H1 (cell line): Measurements from ENCODE around the gene ALDH1A2. TPM values are rescaled to one million over a fixed set of nuclear protein-coding genes. Genes with fewer than 3 reads are reported as not detected.

ENCODE experiments used
- CTCF ChIA-PET: fragments of 300-600 bp; sonication (Branson Sonifier 250); formaldehyde crosslinking; loops from one replicate; lab custom pipeline; 2021; ENCODE audit not compliant: partially characterized antibody; lab: Charles Lee
- POLR2A ChIA-PET: fragments of 300-600 bp; sonication (Branson Sonifier 250); formaldehyde crosslinking; loops from one replicate; lab custom pipeline; 2021; ENCODE audit warnings: inconsistent platforms; ENCODE audit not compliant: partially characterized antibody; lab: Charles Lee
- DNase-seq, 2 experiments: peaks; one replicate each; pipeline versions ENCODE4 v3.0.0 to v3.0.0-alpha.2; 2010 to 2022; ENCODE audit warnings: low spot score in 2 of 2, low read depth in 1 of 2, mixed read lengths in 1 of 2
- FAIRE-seq: peaks from 2 replicates; lab custom pipeline; 2011; peaks lifted over from hg19 to GRCh38; lab: Jason Lieb, UNC
- H2AFZ ChIP-seq: 2 replicates; pipeline ENCODE4 v1.8.1; 2012; ENCODE audit warnings: low read length, inconsistent platforms
- H2AK5ac ChIP-seq: 2 replicates; pipeline ENCODE4 v1.6.1; 2013; ENCODE audit warnings: low read depth, low read length
- H2BK120ac ChIP-seq: replicated peaks from 2 replicates; pipeline ENCODE3; 2013; ENCODE audit warnings: low read depth, low read length, inconsistent platforms
- H2BK12ac ChIP-seq: 2 replicates; pipeline ENCODE4 v1.6.1; 2013; ENCODE audit warnings: low read depth, low read length
- H2BK15ac ChIP-seq: 2 replicates; pipeline ENCODE4 v1.6.1; 2013; ENCODE audit warnings: low read length
- H2BK20ac ChIP-seq: 2 replicates; pipeline ENCODE4 v1.6.1; 2013; ENCODE audit warnings: low read length
- H2BK5ac ChIP-seq: 2 replicates; pipeline ENCODE4 v1.6.1; 2013; ENCODE audit warnings: low read depth, low read length
- H3K14ac ChIP-seq: 2 replicates; pipeline ENCODE4 v1.6.1; 2013; ENCODE audit warnings: inconsistent platforms; ENCODE audit not compliant: insufficient read length
- H3K18ac ChIP-seq: 2 replicates; pipeline ENCODE4 v1.6.1; 2013; ENCODE audit warnings: low read length; ENCODE audit errors: extremely low read depth
- H3K23ac ChIP-seq: 2 replicates; pipeline ENCODE4 v1.6.1; 2013; ENCODE audit warnings: inconsistent platforms; ENCODE audit not compliant: insufficient read length
- H3K23me2 ChIP-seq: 2 replicates; pipeline ENCODE4 v1.6.1; 2013; ENCODE audit warnings: low read depth, low read length
- H3K27ac ChIP-seq: 2 replicates; pipeline ENCODE4 v1.6.1; 2011; ENCODE audit warnings: low read depth, low read length, inconsistent platforms
- H3K27me3 ChIP-seq, 4 experiments: replicated peaks in 1 of 4; 1 replicate in 1 of 4; 2 replicates in 3 of 4; pipeline versions ENCODE4 v1.6.1 to v1.8.1; 2011 to 2013; ENCODE audit warnings: low read length in 3 of 4, mild to moderate bottlenecking in 3 of 4, inconsistent platforms in 2 of 4, mixed read lengths in 2 of 4, moderate library complexity in 1 of 4; ENCODE audit not compliant: control insufficient read depth in 3 of 4, insufficient read depth in 3 of 4; ENCODE audit errors: extremely low read depth in 1 of 4
- H3K36me3 ChIP-seq, 4 experiments: 2 replicates each; pipeline versions ENCODE4 v1.6.1 to v1.8.1; 2011 to 2013; ENCODE audit warnings: mild to moderate bottlenecking in 4 of 4, low read length in 3 of 4, moderate library complexity in 2 of 4, control low read depth in 1 of 4, inconsistent platforms in 1 of 4; ENCODE audit not compliant: insufficient read depth in 4 of 4, control insufficient read depth in 2 of 4
- H3K4ac ChIP-seq: replicated peaks from 2 replicates; pipeline ENCODE3; 2013; ENCODE audit warnings: low read length, low read depth, mixed read lengths, inconsistent platforms; ENCODE audit not compliant: insufficient read length
- H3K4me1 ChIP-seq, 4 experiments: replicated peaks in 1 of 4; 1 replicate in 1 of 4; 2 replicates in 3 of 4; pipeline versions ENCODE4 v1.6.1 to v1.8.1; 2011 to 2013; ENCODE audit warnings: low read length in 3 of 4, inconsistent platforms in 2 of 4, mixed read lengths in 1 of 4; ENCODE audit not compliant: insufficient read depth in 4 of 4, control insufficient read depth in 3 of 4
- H3K4me2 ChIP-seq, 2 experiments: 2 replicates each; pipeline versions ENCODE4 v1.6.1 to v1.8.1; 2011 to 2013; ENCODE audit warnings: low read depth in 2 of 2, low read length in 2 of 2, control low read depth in 1 of 2, inconsistent platforms in 1 of 2, mild to moderate bottlenecking in 1 of 2; ENCODE audit not compliant: insufficient read depth in 1 of 2
- H3K4me3 ChIP-seq, 4 experiments: fragments of 200-600, 300-600 bp in 1 of 4; sonication (generic), shearing (Covaris generic), sonication (Bioruptor Twin) in 1 of 4; 2 replicates each; pipeline versions ENCODE4 v1.5.1 to v1.8.1; 2011 to 2016; ENCODE audit warnings: low read length in 4 of 4, low read depth in 3 of 4, control low read depth in 2 of 4, inconsistent platforms in 2 of 4, mild to moderate bottlenecking in 2 of 4, mixed read lengths in 1 of 4, moderate library complexity in 1 of 4; ENCODE audit not compliant: insufficient read depth in 2 of 4; ENCODE audit errors: extremely low read depth in 1 of 4
- H3K56ac ChIP-seq: replicated peaks from 2 replicates; pipeline ENCODE3; 2013; ENCODE audit warnings: low read depth, mild to moderate bottlenecking, mixed read lengths, low read length, inconsistent platforms; ENCODE audit not compliant: insufficient read length
- H3K79me1 ChIP-seq: 2 replicates; pipeline ENCODE4 v1.6.1; 2013; ENCODE audit warnings: low read depth, low read length, control low read depth
- H3K79me2 ChIP-seq, 2 experiments: 2 replicates each; pipeline versions ENCODE4 v1.6.1 to v1.8.1; 2012 to 2013; ENCODE audit warnings: low read length in 2 of 2, mild to moderate bottlenecking in 2 of 2, inconsistent platforms in 1 of 2; ENCODE audit not compliant: insufficient read depth in 2 of 2, control insufficient read depth in 1 of 2
- H3K9ac ChIP-seq, 4 experiments: replicated peaks in 1 of 4; 1 replicate in 1 of 4; 2 replicates in 3 of 4; pipeline versions ENCODE4 v1.6.1 to v1.8.1; 2011 to 2013; ENCODE audit warnings: low read depth in 3 of 4, low read length in 3 of 4, control low read depth in 2 of 4, mild to moderate bottlenecking in 2 of 4, moderate library complexity in 2 of 4, inconsistent platforms in 1 of 4; ENCODE audit errors: extremely low read depth in 1 of 4
- H3K9me3 ChIP-seq, 2 experiments: 2 replicates each; pipeline versions ENCODE4 v1.6.1 to v1.8.1; 2012 to 2013; ENCODE audit warnings: mild to moderate bottlenecking in 2 of 2, moderate library complexity in 2 of 2, control low read depth in 1 of 2, inconsistent platforms in 1 of 2, low read depth in 1 of 2, low read length in 1 of 2, mixed read lengths in 1 of 2; ENCODE audit not compliant: insufficient read depth in 2 of 2
- H4K20me1 ChIP-seq, 2 experiments: replicated peaks in 1 of 2; 2 replicates each; pipeline versions ENCODE3 to v1.8.1; 2011 to 2013; ENCODE audit warnings: inconsistent platforms in 2 of 2, low read length in 2 of 2, mild to moderate bottlenecking in 1 of 2; ENCODE audit not compliant: insufficient read depth in 2 of 2, control insufficient read depth in 1 of 2
- H4K5ac ChIP-seq: 2 replicates; pipeline ENCODE4 v1.6.1; 2013; ENCODE audit warnings: low read length, low read depth, mixed read lengths, inconsistent platforms; ENCODE audit not compliant: insufficient read length
- H4K8ac ChIP-seq: 2 replicates; pipeline ENCODE4 v1.8.0; 2013; ENCODE audit warnings: mild to moderate bottlenecking, moderate library complexity, low read length, inconsistent platforms; ENCODE audit not compliant: insufficient read depth; ENCODE audit errors: extremely low read depth
- H4K91ac ChIP-seq: replicated peaks from 2 replicates; pipeline ENCODE3; 2013; ENCODE audit warnings: low read length, mixed read lengths, inconsistent platforms; ENCODE audit not compliant: insufficient read length
- ASH2L ChIP-seq: fragments of 200-600, 300-600 bp; sonication (generic); IDR thresholded peaks from one replicate; pipeline ENCODE4 v1.7.1; 2017; ENCODE audit warnings: low read length
- BACH1 ChIP-seq: IDR thresholded peaks from 2 replicates; pipeline ENCODE4 v1.6.1; 2012; ENCODE audit warnings: low read length, improper control_type of control experiment
- HDAC2 ChIP-seq, 2 experiments: fragments of 300-600 bp in 1 of 2; sonication (generic) in 1 of 2; IDR thresholded peaks; 2 replicates each; pipeline ENCODE4 v1.6.1; 2011 to 2012; ENCODE audit warnings: low read depth in 2 of 2, low read length in 2 of 2, mild to moderate bottlenecking in 2 of 2, moderate library complexity in 2 of 2, borderline replicate concordance in 1 of 2, inconsistent platforms in 1 of 2
- JUN ChIP-seq: IDR thresholded peaks from 2 replicates; pipeline ENCODE4 v1.6.1; 2011; ENCODE audit warnings: low read depth, mild to moderate bottlenecking, improper control_type of control experiment, low read length
- JUND ChIP-seq: IDR thresholded peaks from 2 replicates; pipeline ENCODE4 v1.6.1; 2011; ENCODE audit warnings: mild to moderate bottlenecking, improper control_type of control experiment, low read length
- KDM1A ChIP-seq: fragments of 200-600, 300-600 bp; sonication (generic); IDR thresholded peaks from 2 replicates; pipeline ENCODE4 v1.7.1; 2016; ENCODE audit warnings: mild to moderate bottlenecking, low read length, borderline replicate concordance
- POLR2A ChIP-seq, 2 experiments: IDR thresholded peaks; 1 replicate in 1 of 2; 2 replicates in 1 of 2; pipeline ENCODE4 v1.6.1; 2011; ENCODE audit warnings: low read depth in 2 of 2, low read length in 2 of 2, mild to moderate bottlenecking in 2 of 2; ENCODE audit errors: control extremely low read depth in 1 of 2
- SIX5 ChIP-seq: IDR thresholded peaks from 2 replicates; pipeline ENCODE4 v1.6.1; 2011; ENCODE audit warnings: mild to moderate bottlenecking, low read depth, low read length
- TCF12 ChIP-seq: IDR thresholded peaks from 2 replicates; pipeline ENCODE4 v1.6.1; 2011; ENCODE audit warnings: low read depth, mild to moderate bottlenecking, low read length
- WGBS, 2 experiments: shearing (Covaris generic) in 1 of 2; methylation state at CpG; one replicate each; pipeline versions ENCODE4 v1.1.6 to v1.1.7; 2013 to 2015; ENCODE audit warnings: low lambda C conversion rate in 2 of 2, mixed read lengths in 2 of 2, inconsistent platforms in 1 of 2, low coverage in 1 of 2, missing lambda C conversion rate in 1 of 2; ENCODE audit not compliant: insufficient replicate concordance in 2 of 2, insufficient coverage in 1 of 2, insufficient read length in 1 of 2; ENCODE audit errors: extremely low coverage in 1 of 2, missing lambda C conversion rate in 1 of 2; 5-methylcytosine and 5-hydroxymethylcytosine counted together
- polyA plus RNA-seq, 7 experiments: library from polyadenylated mRNA; depleted of rRNA in 3 of 7; stranded (reverse) in 5 of 7; unstranded in 2 of 7; fragments of >200 nt in 5 of 7; fragments of 200-250 nt in 2 of 7; gene quantifications; 1 replicate in 5 of 7; 2 replicates in 1 of 7; 4 replicates in 1 of 7; pipeline versions ENCODE4 v1.2.1 to v1.2.3, GENCODE V29; 2011 to 2013; ENCODE audit warnings: missing spikeins in 2 of 7, mixed read lengths in 2 of 7
- total RNA-seq: library from RNA; stranded (reverse); fragmentation: NEBNext Ultra II Directional; extraction: Animal tissue kit (Norgen Biotek cat#: 25700); gene quantifications from 2 replicates; pipeline ENCODE4 v1.2.1, GENCODE V29; 2021
- TF ChIP-seq, protein P1 (sequence below), 3 experiments: IDR thresholded peaks; 1 replicate in 2 of 3; 2 replicates in 1 of 3; pipeline versions ENCODE4 v1.5.1 to v1.6.1; 2011; ENCODE audit warnings: low read length in 3 of 3, mild to moderate bottlenecking in 3 of 3, inconsistent platforms in 2 of 3, low read depth in 1 of 3, moderate library complexity in 1 of 3; ENCODE audit not compliant: insufficient read depth in 1 of 3; ENCODE audit errors: control extremely low read depth in 1 of 3

ALDH1A2 gene
- total and polyA plus RNA-seq, 2 of the 8 experiments (the other 6 are each of a cell fraction or from before 2014, with no cell fraction given) = 0.06 to 0.24 TPM

- no peak overlapping the region for H4K5ac ChIP-seq
- H3K79me1 ChIP-seq = no peaks in the 10 kb centered on the region
- peak overlapping the region; percentile 31; the same call in 1 of the 2 replicates for H4K8ac ChIP-seq
- H3K4me1 ChIP-seq = no peaks in the 10 kb centered on the region
- no peak overlapping the region for H3K4me2 ChIP-seq
- H3K9me3 ChIP-seq = no peaks in the 10 kb centered on the region
- no peaks in the 10 kb centered on the region for H3K27me3 ChIP-seq
- H3K23ac ChIP-seq = no peak overlapping the region
- H4K20me1 ChIP-seq = peaks cover 0 to 1% of the 10 kb centered on the region in 2 experiments
- no peak overlapping the region for H3K14ac ChIP-seq
- H2BK20ac ChIP-seq = no peak overlapping the region
- POLR2A ChIA-PET = no interaction called here
- no peak overlapping the region for H3K56ac ChIP-seq
- no peak overlapping the region for H3K4ac ChIP-seq
- H3K79me2 ChIP-seq = no peaks in the 10 kb centered on the region
- no peak overlapping the region for H3K4me3 ChIP-seq
- no peak overlapping the region for H3K27ac ChIP-seq
- 94% methylated on average over 7 of the region's 7 CpGs; no CpG with 5 or more reads in 1 of the 2 experiments for WGBS, 2 experiments
- no peak overlapping the region for H2BK5ac ChIP-seq
- H3K9ac ChIP-seq = no peak overlapping the region
- CTCF ChIA-PET = interaction anchor here (0.6 kb wide), 2 partner anchors 189 to 625 kb away, joined by 3 read pairs; no protein-coding TSS in a partner anchor
- no peak overlapping the region for H4K91ac ChIP-seq
- FAIRE-seq = no peak
- no peak overlapping the region for H2AK5ac ChIP-seq
- H2AFZ ChIP-seq = no peak overlapping the region
- no peak for DNase-seq
- no peak overlapping the region for H2BK12ac ChIP-seq
- H3K18ac ChIP-seq = no peak overlapping the region
- H2BK15ac ChIP-seq = no peak overlapping the region
- peaks cover 2% of the 10 kb centered on the region; the same call in 1 of the 2 replicates for H3K23me2 ChIP-seq
- no peaks in the 10 kb centered on the region for H3K36me3 ChIP-seq
- H2BK120ac ChIP-seq = no peak overlapping the region
- TF ChIP-seq POLR2A (IDR thresholded peaks at IDR 0.05; ENCODE audit: control extremely low read depth in 1 of 2, low read depth in 2 of 2, low read length in 2 of 2) (no peak), JUND (no peak), JUN (no peak), HDAC2 (IDR thresholded peaks at IDR 0.05; ENCODE audit: borderline replicate concordance in 1 of 2, low read depth in 2 of 2, low read length in 2 of 2) (no peak), ASH2L (no peak), KDM1A (no peak), SIX5 (no peak), TCF12 (no peak), BACH1 (no peak)
- TF ChIP-seq, protein P1, sequence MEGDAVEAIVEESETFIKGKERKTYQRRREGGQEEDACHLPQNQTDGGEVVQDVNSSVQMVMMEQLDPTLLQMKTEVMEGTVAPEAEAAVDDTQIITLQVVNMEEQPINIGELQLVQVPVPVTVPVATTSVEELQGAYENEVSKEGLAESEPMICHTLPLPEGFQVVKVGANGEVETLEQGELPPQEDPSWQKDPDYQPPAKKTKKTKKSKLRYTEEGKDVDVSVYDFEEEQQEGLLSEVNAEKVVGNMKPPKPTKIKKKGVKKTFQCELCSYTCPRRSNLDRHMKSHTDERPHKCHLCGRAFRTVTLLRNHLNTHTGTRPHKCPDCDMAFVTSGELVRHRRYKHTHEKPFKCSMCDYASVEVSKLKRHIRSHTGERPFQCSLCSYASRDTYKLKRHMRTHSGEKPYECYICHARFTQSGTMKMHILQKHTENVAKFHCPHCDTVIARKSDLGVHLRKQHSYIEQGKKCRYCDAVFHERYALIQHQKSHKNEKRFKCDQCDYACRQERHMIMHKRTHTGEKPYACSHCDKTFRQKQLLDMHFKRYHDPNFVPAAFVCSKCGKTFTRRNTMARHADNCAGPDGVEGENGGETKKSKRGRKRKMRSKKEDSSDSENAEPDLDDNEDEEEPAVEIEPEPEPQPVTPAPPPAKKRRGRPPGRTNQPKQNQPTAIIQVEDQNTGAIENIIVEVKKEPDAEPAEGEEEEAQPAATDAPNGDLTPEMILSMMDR (IDR thresholded peaks at IDR 0.05; ENCODE audit: control extremely low read depth in 1 of 3, insufficient read depth in 1 of 3, low read depth in 1 of 3, low read length in 3 of 3) = no peak
Measured at GRCh38 chr15:57951328-57951932, 114.1 kb downstream of the ALDH1A2 start.
